ENCODE data around the gene AMOTL2. TPM values are rescaled to one million over a fixed set of nuclear protein-coding genes. Genes with fewer than 3 reads are reported as not detected.

Gene AMOTL2
- total RNA-seq, 1 experiment from 2014 or later, result 30.9 TPM

DNA sequence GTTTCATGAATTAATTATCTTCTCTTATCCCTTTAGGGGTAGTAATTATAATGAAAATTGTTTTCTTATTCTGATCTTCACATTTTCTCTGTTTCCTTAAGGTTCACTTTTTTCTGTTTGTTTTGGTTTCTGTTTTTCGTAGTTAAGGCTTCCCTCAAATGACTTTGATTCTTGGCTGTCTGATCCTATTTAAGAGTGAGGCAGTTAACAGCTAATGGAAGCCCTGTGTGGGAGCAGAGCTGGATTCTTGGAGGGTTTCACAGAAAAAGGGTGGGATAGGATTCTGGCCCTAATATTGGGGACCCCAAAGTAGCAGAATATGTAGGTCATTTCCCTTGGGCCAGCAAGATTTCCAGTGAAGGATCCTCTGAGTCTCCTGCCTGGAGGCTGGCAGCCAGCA is 6.8 kb upstream of the AMOTL2 start:
- H3K9ac ChIP-seq (ENCODE audit: extremely low read depth, insufficient read length, low read length), result no peak overlapping the region
- no peak overlapping the region for H3K23ac ChIP-seq (ENCODE audit: insufficient read length, low read depth, low read length)
- Mint-ChIP-seq H3K4me3 (no peak overlapping the region), H3K27me3 (ENCODE audit: low read depth) (peaks cover 59% of the 10 kb centered on the region), H3K36me3 (ENCODE audit: insufficient read depth in 1 of 3, low read depth in 3 of 3) (peaks cover 0 to 2% (median 0%) of the 10 kb centered on the region in 3 experiments; a peak in 3 of 7 replicates), H3K4me1 (peaks cover 32 to 43% of the 10 kb centered on the region in 2 experiments), H3K9me3 (no peaks in the 10 kb centered on the region; a peak in 1 of 5 replicates), H3K27ac (no peak overlapping the region)
- H3K18ac ChIP-seq (ENCODE audit: insufficient read length, low read depth, low read length), result no peak overlapping the region
- H4K20me1 ChIP-seq (ENCODE audit: control insufficient read depth, insufficient read depth, insufficient read length), result no peaks in the 10 kb centered on the region
- no peak overlapping the region for H2BK5ac ChIP-seq (ENCODE audit: insufficient read length, low read length)
- no peak overlapping the region for H3K56ac ChIP-seq (ENCODE audit: insufficient read length, low read depth, low read length)
- no peak overlapping the region for H2AK5ac ChIP-seq (ENCODE audit: insufficient read length, low read length)
- no peak overlapping the region for H3K14ac ChIP-seq (ENCODE audit: insufficient read depth, low read length)
- H4K8ac ChIP-seq (replicated peaks; ENCODE audit: insufficient read length, low read depth, low read length), result no peak overlapping the region
- H3K4me1 ChIP-seq (ENCODE audit: insufficient read depth, low read length), result peaks cover 3% of the 10 kb centered on the region; the same call in 1 of the 2 replicates
- no peak overlapping the region for H2BK12ac ChIP-seq (ENCODE audit: insufficient read length, low read depth, low read length)
- DNase-seq, result no peak
- no peak overlapping the region for H2BK120ac ChIP-seq (ENCODE audit: low read depth, low read length, poor library complexity, severe bottlenecking)
- no peak overlapping the region for H3K27ac ChIP-seq (ENCODE audit: insufficient read length, low read depth, low read length)
- H2BK15ac ChIP-seq (ENCODE audit: low read depth, low read length), result no peak overlapping the region
- H3K4ac ChIP-seq (ENCODE audit: low read depth, low read length), result no peak overlapping the region
- no peak overlapping the region for H2AFZ ChIP-seq (ENCODE audit: low read length)
- H4K5ac ChIP-seq (ENCODE audit: insufficient read length, low read depth, low read length), result no peak overlapping the region
- H3K79me2 ChIP-seq (ENCODE audit: insufficient read depth, low read length), result no peaks in the 10 kb centered on the region
- H3K79me1 ChIP-seq (ENCODE audit: insufficient read depth, low read depth, low read length, poor library complexity, severe bottlenecking), result no peaks in the 10 kb centered on the region
- H3K4me2 ChIP-seq (ENCODE audit: insufficient read depth, insufficient read length, low read length), result no peak overlapping the region
- H3K27me3 ChIP-seq (ENCODE audit: insufficient read depth, low read length), result peaks cover 8% of the 10 kb centered on the region; the same call in 1 of the 2 replicates
- no peak overlapping the region for H2BK20ac ChIP-seq (ENCODE audit: low read depth, low read length, poor library complexity, severe bottlenecking)
- no peak overlapping the region for H4K91ac ChIP-seq (ENCODE audit: insufficient read length, low read depth, low read length)
- H3K23me2 ChIP-seq (ENCODE audit: insufficient read length, low read depth, low read length, poor library complexity, severe bottlenecking), result no peaks in the 10 kb centered on the region
- no peaks in the 10 kb centered on the region for H3K9me3 ChIP-seq (ENCODE audit: control insufficient read depth, low read depth, low read length)
- TF ChIP-seq, protein P1, sequence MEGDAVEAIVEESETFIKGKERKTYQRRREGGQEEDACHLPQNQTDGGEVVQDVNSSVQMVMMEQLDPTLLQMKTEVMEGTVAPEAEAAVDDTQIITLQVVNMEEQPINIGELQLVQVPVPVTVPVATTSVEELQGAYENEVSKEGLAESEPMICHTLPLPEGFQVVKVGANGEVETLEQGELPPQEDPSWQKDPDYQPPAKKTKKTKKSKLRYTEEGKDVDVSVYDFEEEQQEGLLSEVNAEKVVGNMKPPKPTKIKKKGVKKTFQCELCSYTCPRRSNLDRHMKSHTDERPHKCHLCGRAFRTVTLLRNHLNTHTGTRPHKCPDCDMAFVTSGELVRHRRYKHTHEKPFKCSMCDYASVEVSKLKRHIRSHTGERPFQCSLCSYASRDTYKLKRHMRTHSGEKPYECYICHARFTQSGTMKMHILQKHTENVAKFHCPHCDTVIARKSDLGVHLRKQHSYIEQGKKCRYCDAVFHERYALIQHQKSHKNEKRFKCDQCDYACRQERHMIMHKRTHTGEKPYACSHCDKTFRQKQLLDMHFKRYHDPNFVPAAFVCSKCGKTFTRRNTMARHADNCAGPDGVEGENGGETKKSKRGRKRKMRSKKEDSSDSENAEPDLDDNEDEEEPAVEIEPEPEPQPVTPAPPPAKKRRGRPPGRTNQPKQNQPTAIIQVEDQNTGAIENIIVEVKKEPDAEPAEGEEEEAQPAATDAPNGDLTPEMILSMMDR (conservative IDR thresholded peaks at IDR 0.05), result no peak
- H3T11ph ChIP-seq (ENCODE audit: low read length), result no peak overlapping the region
- no CpG with 5 or more reads among the region's 1 CpG for WGBS (ENCODE audit: extremely low coverage, insufficient read length, low lambda C conversion rate)

All from H9 (cell line).